HG03460 (cell line): Measurements from ENCODE around the gene HOGA1.

Experiments used
- ATAC-seq: cut with Tn5 transposase; IDR thresholded peaks from one replicate; pipeline ENCODE4 v1.9.1; 2021; ENCODE audit not compliant: unreplicated experiment

HOGA1 gene

GRCh38 chr10:97578171-97578844 lies 5.9 kb upstream of the HOGA1 start:
- no peak for ATAC-seq

- no peak for ATAC-seq
Observed at GRCh38 chr10:97580421-97581367, 3.5 kb upstream of the HOGA1 start.

- ATAC-seq: no peak
Observed at GRCh38 chr10:97582169-97582568, 2.0 kb upstream of the HOGA1 start.

- ATAC-seq: no peak
Observed at GRCh38 chr10:97583476-97583875, 713 bp upstream of the HOGA1 start.

- no peak for ATAC-seq
Observed at GRCh38 chr10:97584798-97585438, 729 bp downstream of the HOGA1 start.

- no peak for ATAC-seq
Observed at GRCh38 chr10:97585439-97585811, 1.2 kb downstream of the HOGA1 start.

GRCh38 chr10:97587183-97587582 lies 3.0 kb downstream of the HOGA1 start:
- no peak for ATAC-seq

- no peak for ATAC-seq
Observed at GRCh38 chr10:97589479-97589878, 5.3 kb downstream of the HOGA1 start, which contains the start of gene C10orf62. C10orf62 (plus strand) TSS chr10:97589721; CDS start chr10:97589898, 177 bp downstream.

GRCh38 chr10:97590082-97590747 lies 6.0 kb downstream of the HOGA1 start:
- ATAC-seq: no peak

GRCh38 chr10:97590748-97591495 lies 6.7 kb downstream of the HOGA1 start:
- no peak for ATAC-seq

- ATAC-seq: no peak
Observed at GRCh38 chr10:97593421-97593820, 9.2 kb downstream of the HOGA1 start.

GRCh38 chr10:97596101-97597082 lies 12.2 kb downstream of the HOGA1 start:
- no peak for ATAC-seq

- ATAC-seq: no peak
Observed at GRCh38 chr10:97597778-97598177, 13.6 kb downstream of the HOGA1 start.

GRCh38 chr10:97598407-97599271 lies 14.4 kb downstream of the HOGA1 start:
- ATAC-seq: no peak

GRCh38 chr10:97599272-97599619 lies 15.1 kb downstream of the HOGA1 start:
- no peak for ATAC-seq

GRCh38 chr10:97600616-97601015 lies 16.4 kb downstream of the HOGA1 start:
- ATAC-seq: no peak

GRCh38 chr10:97601268-97602215 lies 17.4 kb downstream of the HOGA1 start:
- no peak for ATAC-seq
